ENCODE results near the gene HDAC4. TPM values are rescaled to one million over a fixed set of nuclear protein-coding genes. Genes with fewer than 3 reads are reported as not detected.
A peak's percentile ranks its signal among the peaks of the same experiment; 100 is the strongest.

The HDAC4 gene
- total RNA-seq, 2 donors from 2014 or later: 34.1 to 39.1 TPM

DNA sequence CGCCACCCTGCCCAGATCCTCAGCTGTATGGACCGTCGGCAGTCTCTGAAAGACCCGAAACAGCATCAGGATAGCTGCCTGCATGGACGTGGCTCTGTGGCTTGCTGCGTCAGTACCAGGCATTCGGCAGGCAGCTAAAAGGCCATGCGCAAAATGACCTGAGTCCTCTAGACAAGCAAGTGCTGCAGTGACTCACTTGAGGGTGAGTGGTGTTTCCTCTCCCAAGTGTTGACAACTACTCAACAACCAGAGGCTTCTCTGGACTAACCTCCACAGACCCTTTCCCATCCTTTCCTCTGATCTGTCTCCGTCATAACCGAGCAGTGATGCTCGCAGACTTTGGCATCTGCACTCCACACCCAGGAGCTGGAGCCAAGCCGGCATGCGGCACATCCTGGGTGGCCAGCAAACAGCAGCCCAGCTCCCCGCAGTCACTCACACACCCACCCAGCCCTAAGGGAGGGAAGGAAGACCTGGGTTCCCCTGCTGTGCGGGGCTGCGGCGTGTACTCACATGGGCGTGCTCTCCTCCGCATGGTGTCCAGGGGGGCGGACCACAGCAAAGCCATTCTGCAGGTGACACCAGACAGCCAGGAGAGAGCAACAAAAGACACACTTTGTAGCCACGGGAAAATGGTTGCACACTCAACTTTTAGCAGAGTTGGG lies 313.6 kb downstream of the HDAC4 start:
- no peak for ATAC-seq

GRCh38 chr2:239086325-239087020 lies 314.3 kb downstream of the HDAC4 start:
- ATAC-seq (no peak), DNase-seq (ENCODE audit: low spot score in 2 of 2) (no peak)
- H3K27ac Mint-ChIP-seq: peak overlapping the region; percentile 4 to 75
- no peaks in the 10 kb centered on the region for H3K36me3 Mint-ChIP-seq
- no peaks in the 10 kb centered on the region for H3K9me3 Mint-ChIP-seq

More for the DNA sequence above, 313.6 kb downstream of the HDAC4 start:
- Mint-ChIP-seq H3K36me3 (no peaks in the 10 kb centered on the region), H3K27ac (peak overlapping the region; percentile 4 to 75), H3K9me3 (no peaks in the 10 kb centered on the region)
- no peak for DNase-seq (ENCODE audit: low spot score in 2 of 2)

GRCh38 chr2:239085201-239085992 lies 315.4 kb downstream of the HDAC4 start:
- Mint-ChIP-seq H3K27ac (peak overlapping the region; percentile 8 to 81), H3K9me3 (no peaks in the 10 kb centered on the region), H3K36me3 (no peaks in the 10 kb centered on the region)
- ATAC-seq (no peak), DNase-seq (ENCODE audit: low spot score in 2 of 2) (no peak)

GRCh38 chr2:239084007-239084406 lies 316.8 kb downstream of the HDAC4 start:
- peak overlapping the region in 1 of 2 donors; percentile 78 for H3K27ac Mint-ChIP-seq
- ATAC-seq (no peak), DNase-seq (ENCODE audit: low spot score in 2 of 2) (no peak)
- H3K36me3 Mint-ChIP-seq: peaks cover 0 to 7% of the 10 kb centered on the region in 2 donors
- H3K9me3 Mint-ChIP-seq: no peaks in the 10 kb centered on the region

DNA sequence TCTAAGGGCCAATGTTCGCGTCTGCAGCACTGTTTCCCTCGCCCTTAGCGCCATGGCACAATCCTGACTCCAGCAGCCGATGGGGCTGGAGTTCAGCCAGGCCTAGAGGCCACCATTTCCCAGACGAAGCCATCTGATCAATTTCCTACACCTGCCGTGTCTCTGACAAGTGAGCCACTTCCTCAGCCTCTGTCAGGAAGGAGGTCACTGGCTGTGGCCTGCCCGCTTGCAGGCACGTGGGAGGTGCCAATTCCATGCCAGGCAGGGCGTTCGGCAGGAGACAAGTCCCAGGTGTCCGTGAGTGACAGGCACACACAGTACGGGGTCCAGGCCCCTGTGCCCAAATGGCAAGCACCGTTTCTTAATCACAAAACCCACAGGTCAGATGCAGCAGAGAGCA lies 318.4 kb downstream of the HDAC4 start:
- no peak for DNase-seq (ENCODE audit: low spot score in 2 of 2)
- H3K27ac Mint-ChIP-seq: peak overlapping the region in 1 of 2 donors; percentile 79
- H3K36me3 Mint-ChIP-seq: peaks cover 0 to 7% of the 10 kb centered on the region in 2 donors
- no peak for ATAC-seq
- H3K9me3 Mint-ChIP-seq: no peaks in the 10 kb centered on the region

GRCh38 chr2:239081622-239082021 lies 319.2 kb downstream of the HDAC4 start:
- ATAC-seq: no peak
- no peak for DNase-seq (ENCODE audit: low spot score in 2 of 2)
- no peaks in the 10 kb centered on the region for H3K9me3 Mint-ChIP-seq
- peaks cover 0 to 7% of the 10 kb centered on the region in 2 donors for H3K36me3 Mint-ChIP-seq
- no peak overlapping the region for H3K27ac Mint-ChIP-seq

GRCh38 chr2:239081046-239081445 lies 319.8 kb downstream of the HDAC4 start:
- peaks cover 0 to 7% of the 10 kb centered on the region in 2 donors for H3K36me3 Mint-ChIP-seq
- no peak for ATAC-seq
- no peaks in the 10 kb centered on the region for H3K9me3 Mint-ChIP-seq
- no peak for DNase-seq (ENCODE audit: low spot score in 2 of 2)
- no peak overlapping the region for H3K27ac Mint-ChIP-seq

GRCh38 chr2:239079671-239080294 lies 321.0 kb downstream of the HDAC4 start:
- ATAC-seq: no peak
- H3K27ac Mint-ChIP-seq: peak overlapping the region in 1 of 2 donors; percentile 48
- peaks cover 0 to 7% of the 10 kb centered on the region in 2 donors for H3K36me3 Mint-ChIP-seq
- no peak for DNase-seq (ENCODE audit: low spot score in 2 of 2)
- H3K9me3 Mint-ChIP-seq: no peaks in the 10 kb centered on the region

- ATAC-seq (no peak), DNase-seq (ENCODE audit: low spot score in 2 of 2) (no peak)
- peaks cover 0 to 7% of the 10 kb centered on the region in 2 donors for H3K36me3 Mint-ChIP-seq
- H3K27ac Mint-ChIP-seq: no peak overlapping the region
- no peaks in the 10 kb centered on the region for H3K9me3 Mint-ChIP-seq
Observed at GRCh38 chr2:239078128-239078924, 322.5 kb downstream of the HDAC4 start.

GRCh38 chr2:239077260-239077659 lies 323.6 kb downstream of the HDAC4 start:
- ATAC-seq: no peak
- Mint-ChIP-seq H3K27ac (peak overlapping the region in 1 of 2 donors; percentile 46), H3K36me3 (peaks cover 2 to 10% of the 10 kb centered on the region in 2 donors), H3K9me3 (no peaks in the 10 kb centered on the region)
- DNase-seq (ENCODE audit: low spot score in 2 of 2): no peak

DNA sequence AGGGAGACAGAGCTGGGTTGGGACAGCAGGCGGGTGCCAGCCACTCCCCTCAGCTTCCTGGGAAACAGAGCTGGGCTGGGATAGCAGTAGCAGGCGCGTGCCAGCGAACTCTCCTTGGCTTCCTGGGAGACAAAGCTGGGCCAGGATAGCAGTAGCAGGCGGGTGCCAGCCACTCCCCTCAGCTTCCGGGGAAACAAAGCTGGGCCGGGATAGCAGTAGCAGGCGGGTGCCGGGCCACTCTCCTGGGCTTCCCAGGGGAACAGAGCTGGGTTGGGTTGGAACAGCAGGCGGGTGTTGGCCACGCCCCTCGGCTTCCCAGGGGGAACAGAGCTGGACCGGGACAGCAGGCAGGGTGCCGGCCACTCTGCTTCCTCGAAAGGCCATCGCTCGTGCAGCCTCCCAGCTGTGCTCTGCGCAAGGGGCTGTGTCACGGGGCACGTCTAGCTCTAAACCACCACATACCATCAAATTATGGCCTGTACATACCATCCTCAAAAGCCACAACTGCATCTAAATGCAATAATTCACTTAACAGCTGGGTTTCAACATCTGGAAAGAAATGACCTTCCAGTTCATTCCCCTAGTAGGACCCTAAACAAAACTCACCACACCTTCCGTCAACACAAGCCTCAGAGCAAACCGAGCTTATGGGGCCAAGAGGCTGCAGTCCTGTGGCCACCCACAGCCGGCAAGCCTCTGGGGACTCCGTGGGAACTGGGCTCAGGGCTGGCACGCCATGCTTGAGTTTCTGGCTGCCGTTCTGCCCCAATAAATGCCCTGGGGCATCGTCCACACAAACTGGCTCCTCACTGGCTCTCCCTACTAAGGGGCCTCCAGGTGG lies 324.7 kb downstream of the HDAC4 start:
- H3K27ac Mint-ChIP-seq: peak overlapping the region; percentile 46 to 60
- H3K36me3 Mint-ChIP-seq: peaks cover 8 to 18% of the 10 kb centered on the region in 2 donors
- H3K9me3 Mint-ChIP-seq: no peaks in the 10 kb centered on the region
- no peak for ATAC-seq
- DNase-seq (ENCODE audit: low spot score in 2 of 2): no peak

DNA sequence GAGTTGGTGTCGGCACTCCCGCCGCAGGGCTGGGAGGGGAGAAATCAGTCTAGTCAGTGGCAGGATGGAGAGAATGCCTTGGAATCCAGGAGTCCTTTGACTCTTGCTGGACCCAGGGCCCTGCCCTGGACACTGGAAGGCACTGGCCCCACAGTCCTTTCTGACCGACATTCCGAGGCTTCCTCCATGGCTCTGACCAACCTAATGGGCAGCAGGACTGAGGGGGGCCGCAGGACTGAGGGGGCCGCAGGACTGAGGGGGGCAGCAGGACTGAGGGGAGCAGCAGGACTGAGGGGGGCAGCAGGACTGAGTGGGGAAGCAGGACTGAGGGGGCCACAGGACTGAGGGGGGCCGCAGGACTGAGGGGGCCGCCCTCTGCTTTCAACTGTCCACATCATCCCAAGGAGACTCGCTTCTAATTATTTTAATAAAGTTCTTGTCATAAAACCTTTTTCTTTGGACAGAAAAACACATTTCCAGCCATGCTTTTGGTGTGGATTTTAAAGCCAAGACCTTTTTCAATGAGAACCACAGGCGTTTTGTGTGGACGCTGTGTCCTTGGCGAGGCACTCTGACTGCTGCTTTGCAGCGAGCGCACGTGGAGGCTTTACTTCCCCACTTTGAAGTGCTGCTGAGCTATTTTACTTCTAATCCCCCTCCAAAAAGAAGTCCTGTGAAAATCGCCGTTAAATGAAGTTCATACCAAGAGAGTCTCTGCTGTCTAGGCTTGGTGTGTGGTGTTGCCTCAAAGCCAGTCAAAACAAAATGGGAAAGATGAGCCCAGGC lies 326.9 kb downstream of the HDAC4 start:
- peaks cover 8 to 11% of the 10 kb centered on the region in 2 donors for H3K36me3 Mint-ChIP-seq
- ATAC-seq: no peak
- H3K9me3 Mint-ChIP-seq: no peaks in the 10 kb centered on the region
- H3K27ac Mint-ChIP-seq: peak overlapping the region in 1 of 2 donors; percentile 50
- no peak for DNase-seq (ENCODE audit: low spot score in 2 of 2)

DNA sequence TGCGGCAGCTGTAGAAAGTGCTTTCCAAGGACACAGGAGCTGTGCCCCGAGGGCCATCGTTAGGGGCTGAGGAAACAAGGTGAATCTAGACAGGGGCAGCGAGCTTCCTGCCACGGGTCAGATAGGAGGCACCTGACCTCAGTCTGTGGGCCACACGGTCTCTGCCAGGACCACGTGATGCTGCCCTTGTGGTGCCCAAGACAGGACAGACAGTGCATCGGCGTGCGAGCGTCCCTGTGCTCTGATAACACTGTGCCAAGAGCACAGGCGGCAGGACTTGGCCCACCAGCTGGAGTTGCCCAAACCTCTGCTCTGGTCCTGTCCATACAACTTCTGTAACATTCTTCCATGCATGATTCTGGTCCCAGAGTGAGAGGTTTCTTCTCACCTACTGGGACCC lies 327.6 kb downstream of the HDAC4 start:
- Mint-ChIP-seq H3K9me3 (no peaks in the 10 kb centered on the region), H3K36me3 (peaks cover 8 to 11% of the 10 kb centered on the region in 2 donors), H3K27ac (peak overlapping the region in 1 of 2 donors; percentile 50)
- DNase-seq (ENCODE audit: low spot score in 2 of 2): no peak
- ATAC-seq: no peak

- ATAC-seq (no peak), DNase-seq (ENCODE audit: low spot score in 2 of 2) (no peak)
- no peaks in the 10 kb centered on the region for H3K9me3 Mint-ChIP-seq
- peaks cover 8 to 11% of the 10 kb centered on the region in 2 donors for H3K36me3 Mint-ChIP-seq
- H3K27ac Mint-ChIP-seq: no peak overlapping the region
Observed at GRCh38 chr2:239072786-239073185, 328.0 kb downstream of the HDAC4 start.

- no peaks in the 10 kb centered on the region for H3K9me3 Mint-ChIP-seq
- ATAC-seq: no peak
Observed at GRCh38 chr2:239070466-239070865, 330.4 kb downstream of the HDAC4 start.

More at GRCh38 chr2:239070466-239070865, 330.4 kb downstream of the HDAC4 start:
- peaks cover 8 to 11% of the 10 kb centered on the region in 2 donors for H3K36me3 Mint-ChIP-seq
- no peak for DNase-seq (ENCODE audit: low spot score in 2 of 2)
- H3K27ac Mint-ChIP-seq: no peak overlapping the region

All from activated naive CD4-positive, alpha-beta T cell treated with anti-CD3 and anti-CD28 coated beads, Interleukin-2, amount 50 U/mL, for 72 hours (primary cell).